ENCODE data around the gene ESPN. TPM values are rescaled to one million over a fixed set of nuclear protein-coding genes. Genes with fewer than 3 reads are reported as not detected.

ESPN gene
- total and polyA plus RNA-seq, 2 of the 8 experiments (the other 6 are each of a cell fraction or from before 2014, with no cell fraction given) = 5.2 to 16.3 TPM

DNA sequence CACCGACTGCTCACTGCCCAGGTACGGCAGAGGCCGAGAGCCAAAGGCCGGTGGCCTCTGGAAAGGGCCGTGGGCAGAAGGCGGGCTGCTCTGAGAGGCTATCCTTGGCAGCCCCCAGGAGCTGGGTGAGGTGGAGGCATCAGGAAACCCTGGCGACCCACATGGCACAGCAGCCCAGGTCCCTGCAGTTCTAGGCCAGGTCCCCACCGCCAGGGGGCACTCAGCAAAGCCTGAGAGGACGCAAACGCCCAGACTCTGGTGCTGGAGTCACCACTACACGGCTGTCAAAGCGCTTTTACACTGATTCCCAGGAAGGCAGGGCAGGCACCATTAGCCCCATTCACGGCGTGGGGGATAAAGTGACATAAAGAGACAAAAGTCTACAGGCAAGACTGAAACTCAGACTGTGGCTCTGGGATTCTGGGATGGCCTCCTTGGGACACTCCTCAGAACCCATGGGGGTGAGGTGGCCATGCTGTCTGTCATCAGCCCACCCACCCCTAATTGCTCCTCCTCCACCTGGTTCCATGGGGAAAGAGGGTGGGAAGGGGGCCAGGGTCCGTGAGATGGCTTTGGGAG is 61.9 kb downstream of the ESPN start (continued):
- TF ChIP-seq CHD7 (IDR thresholded peaks at IDR 0.05; ENCODE audit: insufficient replicate concordance, low read length) = no peak
- no peak for TF ChIP-seq SIRT6 (IDR thresholded peaks at IDR 0.05; ENCODE audit: low read length)
- peak; percentile 73; the same call in 1 of the 2 replicates for TF ChIP-seq YY1 (IDR thresholded peaks at IDR 0.05; ENCODE audit: low read depth, low read length)
- TF ChIP-seq CBX8 (IDR thresholded peaks at IDR 0.05; ENCODE audit: borderline replicate concordance, low read depth, low read length) = no peak
- TF ChIP-seq, protein P1, sequence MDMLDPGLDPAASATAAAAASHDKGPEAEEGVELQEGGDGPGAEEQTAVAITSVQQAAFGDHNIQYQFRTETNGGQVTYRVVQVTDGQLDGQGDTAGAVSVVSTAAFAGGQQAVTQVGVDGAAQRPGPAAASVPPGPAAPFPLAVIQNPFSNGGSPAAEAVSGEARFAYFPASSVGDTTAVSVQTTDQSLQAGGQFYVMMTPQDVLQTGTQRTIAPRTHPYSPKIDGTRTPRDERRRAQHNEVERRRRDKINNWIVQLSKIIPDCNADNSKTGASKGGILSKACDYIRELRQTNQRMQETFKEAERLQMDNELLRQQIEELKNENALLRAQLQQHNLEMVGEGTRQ (IDR thresholded peaks at IDR 0.05; ENCODE audit: low read length) = no peak
- peak; percentile 82 to 94 for TF ChIP-seq SIN3A (conservative IDR thresholded peaks at IDR 0.05 in 1 of 2, IDR thresholded peaks at IDR 0.05 in 1 of 2; ENCODE audit: low read depth in 1 of 2, low read length in 2 of 2)
- no peak for TF ChIP-seq JUN (IDR thresholded peaks at IDR 0.05; ENCODE audit: low read depth, low read length)
- TF ChIP-seq SIX5 (IDR thresholded peaks at IDR 0.05; ENCODE audit: low read depth, low read length) = no peak
- no peak for TF ChIP-seq SP4 (IDR thresholded peaks at IDR 0.05; ENCODE audit: low read length)
- TF ChIP-seq FOSL1 (IDR thresholded peaks at IDR 0.05; ENCODE audit: insufficient read depth, low read depth, low read length) = no peak

Data from H1 (cell line).